ENCODE data around the gene SPPL3. TPM values are rescaled to one million over a fixed set of nuclear protein-coding genes. Genes with fewer than 3 reads are reported as not detected.

SPPL3 gene
- total RNA-seq, 1 donor = 10.9 TPM

- Histone ChIP-seq H3K4me1 (ENCODE audit: insufficient read depth, low read length) (no peaks in the 10 kb centered on the region), H3K9me3 (ENCODE audit: low read depth, low read length) (no peaks in the 10 kb centered on the region)
- no peak for TF ChIP-seq CTCF (IDR thresholded peaks at IDR 0.05; ENCODE audit: extremely low read depth, low read depth, low read length)
Measured at GRCh38 chr12:120758798-120759590, 145.2 kb downstream of the SPPL3 start.

GRCh38 chr12:120757949-120758348, 146.2 kb downstream of the SPPL3 start:
- Histone ChIP-seq H3K27ac (ENCODE audit: low read depth, low read length) (no peak overlapping the region), H3K9me3 (ENCODE audit: low read depth, low read length) (no peaks in the 10 kb centered on the region), H4K20me1 (ENCODE audit: insufficient read depth, low read length) (no peaks in the 10 kb centered on the region), H3K27me3 (ENCODE audit: insufficient read depth, low read length) (no peaks in the 10 kb centered on the region), H3K4me3 (ENCODE audit: insufficient read depth, low read length) (no peak overlapping the region), H3K4me2 (ENCODE audit: insufficient read depth, low read length) (no peak overlapping the region), H3K79me2 (ENCODE audit: insufficient read depth, low read length) (no peaks in the 10 kb centered on the region), H3K36me3 (ENCODE audit: insufficient read depth, low read length) (peaks cover 8% of the 10 kb centered on the region), H3K4me1 (ENCODE audit: insufficient read depth, low read length) (no peaks in the 10 kb centered on the region), H2AFZ (ENCODE audit: low read length) (no peak overlapping the region)
- TF ChIP-seq CTCF (IDR thresholded peaks at IDR 0.05; ENCODE audit: extremely low read depth, low read depth, low read length) = no peak
- DNase-seq (ENCODE audit: insufficient read length, low spot score, missing footprints) = no peak

More at GRCh38 chr12:120758798-120759590, 145.2 kb downstream of the SPPL3 start:
- Histone ChIP-seq H2AFZ (ENCODE audit: low read length) (no peak overlapping the region), H3K27me3 (ENCODE audit: insufficient read depth, low read length) (no peaks in the 10 kb centered on the region), H3K4me3 (ENCODE audit: insufficient read depth, low read length) (no peak overlapping the region), H3K79me2 (ENCODE audit: insufficient read depth, low read length) (no peaks in the 10 kb centered on the region), H3K27ac (ENCODE audit: low read depth, low read length) (no peak overlapping the region), H3K36me3 (ENCODE audit: insufficient read depth, low read length) (peaks cover 13% of the 10 kb centered on the region), H3K4me2 (ENCODE audit: insufficient read depth, low read length) (no peak overlapping the region), H4K20me1 (ENCODE audit: insufficient read depth, low read length) (no peaks in the 10 kb centered on the region)
- no peak for DNase-seq (ENCODE audit: insufficient read length, low spot score, missing footprints)

GRCh38 chr12:120757226-120757742, 146.9 kb downstream of the SPPL3 start:
- Histone ChIP-seq H2AFZ (ENCODE audit: low read length) (no peak overlapping the region), H3K4me3 (ENCODE audit: insufficient read depth, low read length) (no peak overlapping the region), H3K79me2 (ENCODE audit: insufficient read depth, low read length) (no peaks in the 10 kb centered on the region), H3K4me1 (ENCODE audit: insufficient read depth, low read length) (no peaks in the 10 kb centered on the region), H3K9me3 (ENCODE audit: low read depth, low read length) (no peaks in the 10 kb centered on the region), H3K27me3 (ENCODE audit: insufficient read depth, low read length) (no peaks in the 10 kb centered on the region), H3K27ac (ENCODE audit: low read depth, low read length) (no peak overlapping the region), H3K36me3 (ENCODE audit: insufficient read depth, low read length) (peaks cover 5% of the 10 kb centered on the region), H4K20me1 (ENCODE audit: insufficient read depth, low read length) (no peaks in the 10 kb centered on the region), H3K4me2 (ENCODE audit: insufficient read depth, low read length) (no peak overlapping the region)
- no peak for DNase-seq (ENCODE audit: insufficient read length, low spot score, missing footprints)
- no peak for TF ChIP-seq CTCF (IDR thresholded peaks at IDR 0.05; ENCODE audit: extremely low read depth, low read depth, low read length)

- no peaks in the 10 kb centered on the region for H3K79me2 ChIP-seq (ENCODE audit: insufficient read depth, low read length)
- no peaks in the 10 kb centered on the region for H3K27me3 ChIP-seq (ENCODE audit: insufficient read depth, low read length)
- no peak for DNase-seq (ENCODE audit: insufficient read length, low spot score, missing footprints)
- no peak overlapping the region for H3K4me3 ChIP-seq (ENCODE audit: insufficient read depth, low read length)
- H2AFZ ChIP-seq (ENCODE audit: low read length) = no peak overlapping the region
- H3K4me1 ChIP-seq (ENCODE audit: insufficient read depth, low read length) = no peaks in the 10 kb centered on the region
- no peak for TF ChIP-seq CTCF (IDR thresholded peaks at IDR 0.05; ENCODE audit: extremely low read depth, low read depth, low read length)
- H4K20me1 ChIP-seq (ENCODE audit: insufficient read depth, low read length) = no peaks in the 10 kb centered on the region
- no peak overlapping the region for H3K4me2 ChIP-seq (ENCODE audit: insufficient read depth, low read length)
- H3K9me3 ChIP-seq (ENCODE audit: low read depth, low read length) = no peaks in the 10 kb centered on the region
- no peaks in the 10 kb centered on the region for H3K36me3 ChIP-seq (ENCODE audit: insufficient read depth, low read length)
- no peak overlapping the region for H3K27ac ChIP-seq (ENCODE audit: low read depth, low read length)
Measured at GRCh38 chr12:120755269-120755668, 148.9 kb downstream of the SPPL3 start.

All from osteoblast (primary cell).